AG04449 (cell line): ENCODE data around the gene ATPAF1.

Source experiments
- CTCF ChIA-PET: fragments of 350-600 bp; formaldehyde crosslinking; extraction: SDS; loops from one replicate; lab custom pipeline; 2021; ENCODE audit warnings: antibody characterized with exemption; lab: Yijun Ruan, JAX
- POLR2A ChIA-PET: fragments of 400-600, 350-600 bp; formaldehyde crosslinking; extraction: SDS; loops from one replicate; lab custom pipeline; 2020; ENCODE audit warnings: antibody characterized with exemption, inconsistent platforms; lab: Yijun Ruan, JAX
- DNase-seq: peaks from one replicate; pipeline ENCODE4 v3.0.0-alpha.2; 2010; ENCODE audit warnings: low read depth, low spot score
- H3K4me3 ChIP-seq: 2 replicates; pipeline ENCODE4 v1.5.1; 2011; ENCODE audit warnings: low read depth, mild to moderate bottlenecking, control low read depth, low read length
- CTCF ChIP-seq: IDR thresholded peaks from one replicate; pipeline ENCODE4 v1.5.1; 2011; ENCODE audit warnings: mild to moderate bottlenecking, moderate library complexity, low read length, control low read depth, inconsistent platforms; ENCODE audit not compliant: insufficient read depth; ENCODE audit errors: missing control alignments

ATPAF1 gene

GRCh38 chr1:46587069-46587468, 81.1 kb downstream of the ATPAF1 start:
- H3K4me3 ChIP-seq = no peak overlapping the region
- CTCF ChIA-PET = no interaction called here
- POLR2A ChIA-PET = no interaction called here
- no peak for TF ChIP-seq CTCF
- no peak for DNase-seq

- no peak for TF ChIP-seq CTCF
- ChIA-PET POLR2A (no interaction called here), CTCF (interaction anchor here (1.3 kb wide), 1 partner anchor 31 kb away, joined by 3 read pairs; the partner anchor contains the start of gene MOB3C)
- DNase-seq = no peak
- H3K4me3 ChIP-seq = no peak overlapping the region
Measured at GRCh38 chr1:46585312-46585938, 82.7 kb downstream of the ATPAF1 start.

GRCh38 chr1:46583494-46583893, 84.7 kb downstream of the ATPAF1 start:
- CTCF ChIA-PET = interaction anchor here (1.2 to 1.7 kb wide), 3 partner anchors 35 to 56 kb away, joined by 4 read pairs; no protein-coding TSS in a partner anchor
- DNase-seq = no peak
- TF ChIP-seq CTCF = no peak
- H3K4me3 ChIP-seq = no peak overlapping the region
- POLR2A ChIA-PET = no interaction called here

GRCh38 chr1:46582972-46583371, 85.2 kb downstream of the ATPAF1 start:
- ChIA-PET CTCF (interaction anchor here (1.2 to 1.7 kb wide), 3 partner anchors 35 to 56 kb away, joined by 4 read pairs; no protein-coding TSS in a partner anchor), POLR2A (no interaction called here)
- no peak for TF ChIP-seq CTCF
- no peak overlapping the region for H3K4me3 ChIP-seq
- DNase-seq = no peak
